Coronary artery (tissue), 2 donors: ENCODE measurements around the gene ZNF786.
"Not testable (repeated sequence)": the region's sequence is repeated elsewhere in the genome, so short reads cannot be mapped to it uniquely, and the experiment has no call there.

Source experiments
- DNase-seq: peaks from one replicate; pipeline ENCODE4 v3.0.0-alpha.2; 2017; ENCODE audit warnings: low spot score
- H3K27ac ChIP-seq, 2 donors: fragments of 200-600 bp; sonication (generic); one replicate each; pipeline ENCODE4 v1.5.1; 2016 to 2019
- H3K4me3 ChIP-seq: fragments of 200-600 bp; sonication (generic); 2 replicates; pipeline ENCODE4 v1.5.1; 2016; ENCODE audit warnings: mild to moderate bottlenecking, moderate library complexity
- CTCF ChIP-seq: fragments of 200-600 bp; sonication (generic); IDR thresholded peaks from one replicate; pipeline ENCODE4 v1.5.1; 2019; ENCODE audit warnings: antibody characterized with exemption

Gene ZNF786

DNA sequence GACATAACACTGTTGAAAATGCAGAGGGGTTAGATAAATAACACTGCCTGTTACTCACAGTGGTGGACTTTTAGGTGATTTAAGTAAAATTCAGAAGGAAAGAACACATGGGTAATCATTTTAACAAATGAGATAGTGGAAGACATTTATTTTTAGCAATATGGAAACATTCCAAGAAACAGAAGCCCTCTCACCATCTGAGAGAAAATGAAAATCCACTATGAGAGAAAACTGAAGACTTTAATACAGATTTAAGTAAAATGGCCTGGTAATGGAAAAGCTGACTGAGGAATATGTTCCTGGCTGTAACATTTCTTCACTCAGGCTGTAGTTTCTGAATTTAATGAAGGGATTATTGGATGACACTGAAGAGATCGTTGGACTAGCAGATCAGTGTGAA lies 12.1 kb upstream of the ZNF786 start:
- DNase-seq: no peak
- Histone ChIP-seq H3K27ac (no peak overlapping the region), H3K4me3 (no peak overlapping the region)
- TF ChIP-seq CTCF: no peak

- no peak for TF ChIP-seq CTCF
- Histone ChIP-seq H3K4me3 (no peak overlapping the region), H3K27ac (no peak overlapping the region)
- DNase-seq: no peak
These were observed 10.3 kb upstream of the ZNF786 start for GRCh38 chr7:149100821-149101220.

- Histone ChIP-seq H3K27ac (no peak overlapping the region), H3K4me3 (no peak overlapping the region)
- no peak for DNase-seq
- no peak for TF ChIP-seq CTCF
These were observed 8.5 kb upstream of the ZNF786 start for GRCh38 chr7:149099058-149099457.

GRCh38 chr7:149097088-149097487 lies 6.6 kb upstream of the ZNF786 start:
- DNase-seq: no peak
- Histone ChIP-seq H3K27ac (no peak overlapping the region), H3K4me3 (no peak overlapping the region)
- TF ChIP-seq CTCF: no peak

- no peak for TF ChIP-seq CTCF
- Histone ChIP-seq H3K4me3 (no peak overlapping the region), H3K27ac (no peak overlapping the region)
- DNase-seq: no peak
These were observed 2.7 kb upstream of the ZNF786 start for GRCh38 chr7:149093228-149093627.

DNA sequence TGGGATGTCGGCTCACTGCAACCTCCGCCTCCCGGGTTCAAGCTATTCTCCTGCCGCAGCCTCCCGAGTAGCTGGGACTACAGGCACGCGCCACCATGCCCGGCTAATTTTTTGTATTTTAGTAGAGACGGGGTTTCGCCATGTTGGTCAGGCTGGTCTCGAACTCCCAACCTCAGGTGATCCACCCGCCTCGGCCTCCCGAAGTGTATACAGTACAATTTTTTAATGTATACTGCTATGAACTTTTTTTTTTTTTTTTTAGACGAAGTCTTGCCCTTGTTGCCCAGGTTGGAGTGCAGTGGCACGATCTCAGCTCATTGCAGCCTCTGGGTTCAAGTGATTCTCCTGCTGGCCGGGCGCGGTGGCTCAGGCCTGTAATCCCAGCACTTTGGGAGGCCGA lies 1.7 kb upstream of the ZNF786 start:
- peak overlapping the region in 1 of 2 donors; percentile 97 for H3K27ac ChIP-seq
- H3K4me3 ChIP-seq, DNase-seq: not testable (repeated sequence)

GRCh38 chr7:149087376-149087775 lies 3.1 kb downstream of the ZNF786 start:
- no peak for DNase-seq
- Histone ChIP-seq H3K27ac (no peak overlapping the region), H3K4me3 (no peak overlapping the region)
- no peak for TF ChIP-seq CTCF

DNA sequence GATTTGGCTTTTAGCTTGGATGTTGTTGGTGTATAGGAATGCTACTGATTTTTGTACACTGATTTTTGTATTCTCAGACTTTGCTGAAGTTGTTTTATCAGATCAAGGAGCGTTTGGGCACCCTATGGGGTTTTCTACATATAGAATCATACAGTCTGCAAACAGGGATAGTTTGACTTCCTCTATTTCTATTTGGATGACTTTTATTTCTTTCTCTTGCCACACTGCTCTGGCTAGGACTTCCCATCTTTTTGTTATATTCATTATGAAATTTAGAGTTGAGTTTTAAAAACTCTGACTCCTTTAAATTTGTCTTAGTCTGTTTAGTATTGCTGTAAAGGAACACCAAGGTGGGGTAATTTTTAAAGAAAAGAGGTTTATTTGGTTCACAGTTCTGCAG lies 4.7 kb downstream of the ZNF786 start:
- DNase-seq: no peak
- no peak overlapping the region for H3K27ac ChIP-seq
- H3K4me3 ChIP-seq: no peak overlapping the region
- no peak for TF ChIP-seq CTCF
